Measurements from ENCODE around the gene SGO1. TPM values are rescaled to one million over a fixed set of nuclear protein-coding genes. Genes with fewer than 3 reads are reported as not detected.

Gene SGO1
- polyA plus RNA-seq, 1 donor: 4.1 TPM

GRCh38 chr3:20154078-20154477 is 31.9 kb downstream of the SGO1 start:
- DNase-seq: no peak

GRCh38 chr3:20148466-20148865 is 37.5 kb downstream of the SGO1 start:
- DNase-seq: no peak

- no peak for DNase-seq
Observed at GRCh38 chr3:20147361-20147760, 38.6 kb downstream of the SGO1 start.

- no peak for DNase-seq
Observed at GRCh38 chr3:20146301-20146700, 39.7 kb downstream of the SGO1 start.

- no peak for DNase-seq
Observed at GRCh38 chr3:20145874-20146273, 40.1 kb downstream of the SGO1 start.

GRCh38 chr3:20143519-20143918 is 42.5 kb downstream of the SGO1 start:
- no peak for DNase-seq

GRCh38 chr3:20142517-20142916 is 43.5 kb downstream of the SGO1 start:
- DNase-seq: no peak

- peak; percentile 86 for DNase-seq
Observed at GRCh38 chr3:20141851-20142250, 44.2 kb downstream of the SGO1 start.

GRCh38 chr3:20141316-20141715 is 44.7 kb downstream of the SGO1 start:
- DNase-seq: peak; percentile 80

GRCh38 chr3:20140881-20141280 is 45.1 kb downstream of the SGO1 start:
- no peak for DNase-seq

GRCh38 chr3:20137647-20138046 is 48.4 kb downstream of the SGO1 start:
- DNase-seq: no peak

- no peak for DNase-seq
Observed at GRCh38 chr3:20136231-20136630, 49.8 kb downstream of the SGO1 start.

- DNase-seq: peak; percentile 28
Observed at GRCh38 chr3:20130106-20130505, 55.9 kb downstream of the SGO1 start.

- DNase-seq: no peak
Observed at GRCh38 chr3:20128358-20128757, 57.6 kb downstream of the SGO1 start.

GRCh38 chr3:20125897-20126296 is 60.1 kb downstream of the SGO1 start:
- DNase-seq: peak; percentile 36

GRCh38 chr3:20125289-20125688 is 60.7 kb downstream of the SGO1 start:
- no peak for DNase-seq

GRCh38 chr3:20123131-20123652 is 62.8 kb downstream of the SGO1 start:
- DNase-seq: no peak

- DNase-seq: no peak
Observed at GRCh38 chr3:20121088-20121487, 64.9 kb downstream of the SGO1 start.

Other genes starting within 250 kb of the SGO1 start
- gene RAB5A, start 239.1 kb downstream of the SGO1 start, polyA plus RNA-seq (ENCODE audit: insufficient read length): 36.6 TPM
- 0.53 TPM for gene PP2D1, start 173.9 kb downstream of the SGO1 start, polyA plus RNA-seq (ENCODE audit: insufficient read length)
- 22.0 TPM for gene KAT2B, start 145.8 kb downstream of the SGO1 start, polyA plus RNA-seq (ENCODE audit: insufficient read length)

All from hindlimb muscle (tissue), 1 donor.